IMR-90 (cell line): ENCODE data around the gene DGKZ. TPM values are rescaled to one million over a fixed set of nuclear protein-coding genes. Genes with fewer than 3 reads are reported as not detected.

ENCODE experiments used
- ATAC-seq: fragments of 200-7000 bp; cut with Tn5 transposase; 2 replicates; pipeline ENCODE4 v1.9.1; 2020; ENCODE audit warnings: low read depth, mild to moderate bottlenecking, moderate library complexity
- BruUV-seq: library from RNA; stranded (reverse); fragments of 400-500 nt; replicated peaks from 2 replicates; lab custom pipeline; 2021; lab: Mats Ljungman, UMichigan
- CTCF ChIA-PET: fragments of 300-600 bp; formaldehyde crosslinking; extraction: SDS; loops from one replicate; lab custom pipeline; 2021; ENCODE audit warnings: antibody characterized with exemption; lab: Yijun Ruan, JAX
- POLR2A ChIA-PET: fragments of 300-600 bp; sonication (Branson Sonifier 250); formaldehyde crosslinking; loops from one replicate; lab custom pipeline; 2022; ENCODE audit warnings: antibody characterized with exemption; ENCODE audit not compliant: unreplicated experiment; lab: Charles Lee
- DNase-seq: peaks from one replicate; pipeline ENCODE4 v3.0.0; 2013
- H2AFZ ChIP-seq: replicated peaks from 2 replicates; pipeline ENCODE3; 2013; ENCODE audit warnings: low read length, mild to moderate bottlenecking; ENCODE audit not compliant: poor library complexity
- H2AK5ac ChIP-seq: 2 replicates; pipeline ENCODE4 v1.6.1; 2013; ENCODE audit warnings: low read depth, low read length, inconsistent platforms
- H2AK9ac ChIP-seq: replicated peaks from 2 replicates; pipeline ENCODE3; 2013; ENCODE audit warnings: mild to moderate bottlenecking, low read depth, low read length, moderate library complexity; ENCODE audit not compliant: poor library complexity
- H2BK120ac ChIP-seq: 2 replicates; pipeline ENCODE4 v1.6.1; 2013; ENCODE audit warnings: low read depth, low read length, inconsistent platforms
- H2BK15ac ChIP-seq: 3 replicates; pipeline ENCODE4 v1.6.1; 2013; ENCODE audit warnings: low read depth, low read length, inconsistent platforms
- H2BK20ac ChIP-seq: 2 replicates; pipeline ENCODE4 v1.6.1; 2013; ENCODE audit warnings: low read depth, mild to moderate bottlenecking, inconsistent platforms, low read length, moderate library complexity
- H2BK5ac ChIP-seq: 2 replicates; pipeline ENCODE4 v1.6.1; 2013; ENCODE audit warnings: mild to moderate bottlenecking, low read depth, low read length, inconsistent platforms; ENCODE audit not compliant: poor library complexity, severe bottlenecking
- H3K14ac ChIP-seq: replicated peaks from 2 replicates; pipeline ENCODE4 v1.6.1; 2013; ENCODE audit warnings: low read depth, low read length, inconsistent platforms
- H3K18ac ChIP-seq: 2 replicates; pipeline ENCODE4 v1.6.1; 2013; ENCODE audit warnings: low read depth, low read length, control low read depth
- H3K23ac ChIP-seq: 2 replicates; pipeline ENCODE4 v1.6.1; 2013; ENCODE audit warnings: low read depth, low read length, inconsistent platforms
- H3K27ac ChIP-seq: 2 replicates; pipeline ENCODE4 v1.5.1; 2013; ENCODE audit warnings: mild to moderate bottlenecking, control low read depth, low read length; ENCODE audit not compliant: insufficient read depth
- H3K27me3 ChIP-seq: 2 replicates; pipeline ENCODE4 v1.6.1; 2013; ENCODE audit warnings: low read length; ENCODE audit not compliant: control insufficient read depth, insufficient read depth
- H3K36me3 ChIP-seq: 2 replicates; pipeline ENCODE4 v1.6.1; 2013; ENCODE audit warnings: low read length, mixed read lengths; ENCODE audit not compliant: control insufficient read depth, insufficient read depth
- H3K4ac ChIP-seq: 2 replicates; pipeline ENCODE4 v1.6.1; 2013; ENCODE audit warnings: low read depth, low read length, inconsistent platforms
- H3K4me1 ChIP-seq: 2 replicates; pipeline ENCODE4 v1.6.1; 2013; ENCODE audit warnings: low read length, mixed read lengths; ENCODE audit not compliant: control insufficient read depth, insufficient read depth
- H3K4me2 ChIP-seq: 2 replicates; pipeline ENCODE4 v1.6.1; 2013; ENCODE audit warnings: low read depth, mild to moderate bottlenecking, control low read depth, low read length, moderate library complexity
- H3K4me3 ChIP-seq: 2 replicates; pipeline ENCODE4 v1.5.1; 2013; ENCODE audit warnings: low read depth, mild to moderate bottlenecking, control low read depth, low read length, moderate library complexity; ENCODE audit not compliant: insufficient read depth
- H3K56ac ChIP-seq: 2 replicates; pipeline ENCODE4 v1.6.1; 2013; ENCODE audit warnings: low read length, inconsistent platforms; ENCODE audit not compliant: insufficient read depth; ENCODE audit errors: extremely low read depth
- H3K79me1 ChIP-seq, 2 experiments: 2 replicates each; pipeline ENCODE4 v1.6.1; 2013; ENCODE audit warnings: low read length in 2 of 2, inconsistent platforms in 1 of 2, low read depth in 1 of 2
- H3K9ac ChIP-seq: 2 replicates; pipeline ENCODE4 v1.6.1; 2013; ENCODE audit warnings: low read depth, low read length, control low read depth
- H3K9me1 ChIP-seq: 2 replicates; pipeline ENCODE4 v1.6.1; 2013; ENCODE audit warnings: low read length, inconsistent platforms; ENCODE audit not compliant: insufficient read depth
- H3K9me3 ChIP-seq: 2 replicates; pipeline ENCODE4 v1.6.1; 2013; ENCODE audit warnings: low read length; ENCODE audit not compliant: control insufficient read depth, insufficient read depth
- H4K20me1 ChIP-seq: 2 replicates; pipeline ENCODE4 v1.6.1; 2013; ENCODE audit warnings: low read length, inconsistent platforms; ENCODE audit not compliant: insufficient read depth
- H4K5ac ChIP-seq: 2 replicates; pipeline ENCODE4 v1.6.1; 2013; ENCODE audit warnings: mild to moderate bottlenecking, low read depth, low read length, control low read depth
- H4K8ac ChIP-seq, 2 experiments: 2 replicates each; pipeline ENCODE4 v1.6.1; 2013; ENCODE audit warnings: low read depth in 2 of 2, low read length in 2 of 2, control low read depth in 1 of 2, inconsistent platforms in 1 of 2
- H4K91ac ChIP-seq: 2 replicates; pipeline ENCODE4 v1.6.1; 2013; ENCODE audit warnings: low read depth, low read length, inconsistent platforms; ENCODE audit not compliant: insufficient read depth
- BHLHE40 ChIP-seq: fragments of 150-350 bp; IDR thresholded peaks from 2 replicates; pipeline ENCODE4 v1.6.1; 2016; ENCODE audit warnings: mild to moderate bottlenecking, low read depth, low read length
- CHD1 ChIP-seq: IDR thresholded peaks from 2 replicates; pipeline ENCODE4 v1.6.1; 2012; ENCODE audit warnings: low read depth, low read length, improper control_type of control experiment
- MAFK ChIP-seq: IDR thresholded peaks from 2 replicates; pipeline ENCODE4 v1.6.1; 2012; ENCODE audit warnings: low read depth, low read length, improper control_type of control experiment
- NFE2L2 ChIP-seq: fragments of 150-350 bp; IDR thresholded peaks from 2 replicates; pipeline ENCODE4 v1.6.1; 2016; ENCODE audit warnings: low read depth, mild to moderate bottlenecking, low read length
- RCOR1 ChIP-seq: IDR thresholded peaks from 2 replicates; pipeline ENCODE4 v1.6.1; 2012; ENCODE audit warnings: mild to moderate bottlenecking, low read length, improper control_type of control experiment; ENCODE audit not compliant: insufficient replicate concordance
- SMC3 ChIP-seq: fragments of 150-350 bp; IDR thresholded peaks from 2 replicates; pipeline ENCODE4 v1.6.1; 2016; ENCODE audit warnings: low read depth, mild to moderate bottlenecking, antibody characterized with exemption, low read length, moderate library complexity
- WGBS, 2 experiments: methylation state at CpG; one replicate each; pipeline versions ENCODE4 v1.1.5 to v1.1.7; 2013; ENCODE audit warnings: missing lambda C conversion rate in 2 of 2; ENCODE audit not compliant: insufficient read length in 1 of 2; ENCODE audit errors: extremely low coverage in 2 of 2; 5-methylcytosine and 5-hydroxymethylcytosine counted together
- dilution Hi-C: fragments of 300-500 bp; cut with HindIII; formaldehyde crosslinking; loops from one replicate; pipeline ENCODE4 v1.14.3; 2018; ENCODE audit warnings: low sequenced_read_pairs; ENCODE audit not compliant: unreplicated experiment
- in situ Hi-C: fragments of 300-500 bp; cut with MboI; formaldehyde crosslinking; loops from 3 replicates; pipeline ENCODE4 v1.14.3; 2019; ENCODE audit warnings: low sequenced_read_pairs, inconsistent platforms, mixed read lengths
- intact Hi-C: fragments of 100-400 bp; cut with micrococcal nuclease; formaldehyde crosslinking; loops from 2 replicates; pipeline ENCODE4 v1.10.0; 2022
- polyA plus RNA-seq, 3 experiments: library from polyadenylated mRNA; depleted of rRNA; stranded (reverse); fragments of >200 nt; gene quantifications; 2 replicates each; pipeline ENCODE4 v1.2.3, GENCODE V29; 2012; ENCODE audit warnings: low replicate concordance in 1 of 3
- total RNA-seq: library from RNA; depleted of rRNA; stranded (reverse); fragments of >200 nt; gene quantifications from 2 replicates; pipeline ENCODE4 v1.2.3, GENCODE V29; 2012

The DGKZ gene
- total and polyA plus RNA-seq, 2 of the 4 experiments (the other 2 are of a cell fraction): 46.8 to 62.0 TPM

- intact Hi-C loops (no loop called here), dilution Hi-C loops (no loop called here), in situ Hi-C loops (no loop called here)
- Histone ChIP-seq H3K4ac (no peak overlapping the region), H3K27ac (no peak overlapping the region), H3K14ac (no peak overlapping the region), H2BK120ac (no peak overlapping the region), H3K4me2 (no peak overlapping the region), H3K9ac (no peak overlapping the region), H2BK15ac (no peak overlapping the region), H3K56ac (no peak overlapping the region), H3K36me3 (peaks cover 25% of the 10 kb centered on the region), H3K9me3 (no peaks in the 10 kb centered on the region), H3K27me3 (no peaks in the 10 kb centered on the region), H2AK9ac (no peak overlapping the region), H2AFZ (no peak overlapping the region), H3K23ac (no peak overlapping the region), H4K5ac (no peak overlapping the region), H2BK20ac (no peak overlapping the region), H2BK5ac (no peak overlapping the region), H4K20me1 (no peaks in the 10 kb centered on the region), H3K9me1 (no peaks in the 10 kb centered on the region), H3K18ac (no peak overlapping the region), H4K91ac (no peak overlapping the region), H4K8ac (no peak overlapping the region), H3K4me1 (peaks cover 6% of the 10 kb centered on the region), H3K4me3 (no peak overlapping the region), H2AK5ac (no peak overlapping the region), H3K79me1 (peaks cover 0 to 4% of the 10 kb centered on the region in 2 experiments; a peak in 2 of 4 replicates)
- TF ChIP-seq SMC3: no peak
- no peak for TF ChIP-seq MAFK
- TF ChIP-seq NFE2L2: no peak
- no peak for TF ChIP-seq BHLHE40
- no peak for TF ChIP-seq CHD1
- no peak for TF ChIP-seq RCOR1
- CTCF ChIA-PET: no interaction called here
- WGBS, 2 experiments: no CpG with 5 or more reads among the region's 5 CpGs
- BruUV-seq: no TSS peak
- ATAC-seq (no peak), DNase-seq (no peak)
- POLR2A ChIA-PET: no interaction called here
Measured at GRCh38 chr11:46377831-46378230, 30.6 kb downstream of the DGKZ start.
